Spleen (tissue), 11 donors: ENCODE measurements around the gene PARP11. TPM values are rescaled to one million over a fixed set of nuclear protein-coding genes. Genes with fewer than 3 reads are reported as not detected.

Experiments
- DNase-seq: peaks from one replicate; pipeline ENCODE4 v3.0.0-alpha.2; 2020
- H3K27ac ChIP-seq, 8 donors: fragments of 200-600 bp; sonication (generic) in 7 of 8; 1 replicate in 4 of 8; 2 replicates in 4 of 8; pipeline versions ENCODE4 v1.5.0 to v1.8.0; 2016 to 2021; ENCODE audit warnings: inconsistent platforms in 4 of 8, mild to moderate bottlenecking in 4 of 8, moderate library complexity in 1 of 8
- H3K27me3 ChIP-seq, 7 donors: fragments of 200-600 bp; sonication (generic) in 6 of 7; replicated peaks in 1 of 7; 1 replicate in 4 of 7; 2 replicates in 3 of 7; pipeline versions ENCODE4 v1.5.0 to v1.8.0; 2016 to 2021; ENCODE audit warnings: inconsistent platforms in 3 of 7, mild to moderate bottlenecking in 1 of 7
- H3K36me3 ChIP-seq, 6 donors: fragments of 200-600 bp; sonication (generic) in 5 of 6; 1 replicate in 4 of 6; 2 replicates in 2 of 6; pipeline versions ENCODE4 v1.5.0 to v1.8.0; 2016 to 2021; ENCODE audit warnings: inconsistent platforms in 2 of 6
- H3K4me1 ChIP-seq, 6 donors: fragments of 200-600 bp; sonication (generic) in 5 of 6; 1 replicate in 3 of 6; 2 replicates in 3 of 6; pipeline versions ENCODE4 v1.5.0 to v1.8.0; 2016 to 2021; ENCODE audit warnings: inconsistent platforms in 3 of 6
- H3K4me3 ChIP-seq, 8 donors: fragments of 200-600 bp; sonication (generic) in 7 of 8; 1 replicate in 4 of 8; 2 replicates in 4 of 8; pipeline versions ENCODE4 v1.5.0 to v1.8.0; 2016 to 2021; ENCODE audit warnings: inconsistent platforms in 4 of 8, mild to moderate bottlenecking in 4 of 8, moderate library complexity in 2 of 8
- H3K9me3 ChIP-seq, 8 donors: fragments of 200-600 bp; sonication (generic) in 7 of 8; 1 replicate in 4 of 8; 2 replicates in 4 of 8; pipeline versions ENCODE4 v1.5.0 to v1.8.0; 2016 to 2021; ENCODE audit warnings: inconsistent platforms in 4 of 8
- CTCF ChIP-seq, 11 experiments: fragments of 200-600 bp in 7 of 11; fragments of 450-650 bp in 4 of 11; sonication (generic) in 4 of 11; IDR thresholded peaks in 8 of 11; conservative IDR thresholded peaks in 3 of 11; 1 replicate in 7 of 11; 2 replicates in 4 of 11; pipeline versions ENCODE4 v1.4.0 to v1.8.0; 2016 to 2021; ENCODE audit warnings: antibody characterized with exemption in 11 of 11, inconsistent platforms in 4 of 11, mild to moderate bottlenecking in 1 of 11
- POLR2A ChIP-seq, 3 donors: fragments of 450-650 bp; IDR thresholded peaks; one replicate each; pipeline ENCODE4 v1.5.1; 2017; ENCODE audit warnings: antibody characterized with exemption in 3 of 3, mild to moderate bottlenecking in 1 of 3
- POLR2AphosphoS5 ChIP-seq, 3 donors: sonication (generic); formaldehyde crosslinking; IDR thresholded peaks; one replicate each; pipeline ENCODE4 v1.5.1; 2017; ENCODE audit warnings: antibody characterized with exemption in 3 of 3
- WGBS, 5 donors: extraction: QIAGEN DNeasy Blood & Tissue Kit in 3 of 5; methylation state at CpG; one replicate each; pipeline versions ENCODE4 v1.1.5 to v1.1.7; 2013 to 2018; 5-methylcytosine and 5-hydroxymethylcytosine counted together
- intact Hi-C: fragments of 100-400 bp; cut with DNase I; formaldehyde crosslinking; loops from one replicate; pipeline ENCODE4 v1.15.0; 2023; ENCODE audit warnings: low total_unique reads
- polyA plus RNA-seq, 3 donors: library from polyadenylated mRNA; stranded (reverse); fragments of 200-250 nt; gene quantifications; one replicate each; pipeline ENCODE4 v1.2.1, GENCODE V29; 2013
- total RNA-seq, 7 donors: library from RNA; depleted of rRNA in 3 of 7; stranded (reverse); fragments of >200 nt in 3 of 7; fragmentation: NEBNext Ultra II Directional in 4 of 7; extraction: Animal tissue kit (Norgen Biotek cat#: 25700) in 4 of 7; gene quantifications; one replicate each; pipeline versions ENCODE4 v1.1.0 to v1.2.1, GENCODE V29; 2016 to 2021
- donor health status: healthy with polysubstance abuse.
- donor health status: DM: no; HTN: no; CAD: no; lungs with moderate emphysema.
- donor health status: DM: no; HTN: no; CAD: no.
- donor health status: Bipolar disorder and iron deficiency.
- donor health status: healthy.
- donor health status: DM: no; HTN: no; CAD: no.
- donor health status: DM: yes; HTN: yes; CAD: no.

The PARP11 gene
- total and polyA plus RNA-seq, 10 donors, result 3.7 to 25.2 (median 17.8) TPM

- Histone ChIP-seq H3K36me3 (peaks cover 0 to 94% (median 27%) of the 10 kb centered on the region in 6 donors), H3K27ac (no peak overlapping the region), H3K9me3 (no peaks in the 10 kb centered on the region), H3K27me3 (no peaks in the 10 kb centered on the region), H3K4me3 (no peak overlapping the region), H3K4me1 (peaks cover 0 to 4% (median 0%) of the 10 kb centered on the region in 6 donors)
- no peak for TF ChIP-seq POLR2A (IDR thresholded peaks at IDR 0.05)
- no peak for TF ChIP-seq POLR2AphosphoS5 (IDR thresholded peaks at IDR 0.05)
- TF ChIP-seq CTCF (IDR thresholded peaks at IDR 0.05 in 8 of 11, conservative IDR thresholded peaks at IDR 0.05 in 3 of 11), result no peak
- intact Hi-C loops, result no loop called here
- WGBS, 5 donors, result 79 to 98% (median 92%) methylated on average over 3 of the region's 3 CpGs
- DNase-seq, result no peak
Measured at GRCh38 chr12:3820122-3820521, 53.1 kb downstream of the PARP11 start.

DNA sequence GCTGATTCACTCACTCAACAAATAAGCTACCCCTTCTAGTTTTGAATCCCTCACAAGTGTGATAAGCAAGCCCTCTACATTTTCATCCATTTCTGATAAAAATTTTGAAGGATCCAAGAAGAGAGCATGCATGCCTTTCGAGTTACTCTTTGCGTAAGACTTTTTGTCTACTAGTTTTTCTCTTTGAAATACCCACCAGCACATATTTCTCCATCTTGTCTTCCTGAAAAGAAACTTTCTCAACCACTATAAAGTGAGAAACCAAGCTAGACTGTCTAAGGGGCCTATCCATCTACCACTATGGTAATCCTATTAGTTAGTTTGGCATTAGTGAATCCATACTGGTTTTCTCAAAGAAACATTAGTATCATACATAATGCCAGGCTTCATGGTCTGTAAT, 56.9 kb downstream of the PARP11 start:
- DNase-seq, result no peak
- H3K4me3 ChIP-seq, result no peak overlapping the region
- intact Hi-C loops, result no loop called here
- H3K9me3 ChIP-seq, result no peaks in the 10 kb centered on the region
- peaks cover 0 to 4% (median 0%) of the 10 kb centered on the region in 6 donors for H3K4me1 ChIP-seq
- peak overlapping the region in 1 of 8 donors; percentile 9 for H3K27ac ChIP-seq
- TF ChIP-seq POLR2AphosphoS5 (IDR thresholded peaks at IDR 0.05) (no peak), CTCF (IDR thresholded peaks at IDR 0.05 in 8 of 11, conservative IDR thresholded peaks at IDR 0.05 in 3 of 11) (no peak), POLR2A (IDR thresholded peaks at IDR 0.05) (no peak)
- H3K27me3 ChIP-seq, result no peaks in the 10 kb centered on the region
- 64 to 95% (median 80%) methylated on average over 2 of the region's 2 CpGs for whole genome bisulfite sequencing, 5 donors
- peaks cover 0 to 100% (median 33%) of the 10 kb centered on the region in 6 donors for H3K36me3 ChIP-seq

DNA sequence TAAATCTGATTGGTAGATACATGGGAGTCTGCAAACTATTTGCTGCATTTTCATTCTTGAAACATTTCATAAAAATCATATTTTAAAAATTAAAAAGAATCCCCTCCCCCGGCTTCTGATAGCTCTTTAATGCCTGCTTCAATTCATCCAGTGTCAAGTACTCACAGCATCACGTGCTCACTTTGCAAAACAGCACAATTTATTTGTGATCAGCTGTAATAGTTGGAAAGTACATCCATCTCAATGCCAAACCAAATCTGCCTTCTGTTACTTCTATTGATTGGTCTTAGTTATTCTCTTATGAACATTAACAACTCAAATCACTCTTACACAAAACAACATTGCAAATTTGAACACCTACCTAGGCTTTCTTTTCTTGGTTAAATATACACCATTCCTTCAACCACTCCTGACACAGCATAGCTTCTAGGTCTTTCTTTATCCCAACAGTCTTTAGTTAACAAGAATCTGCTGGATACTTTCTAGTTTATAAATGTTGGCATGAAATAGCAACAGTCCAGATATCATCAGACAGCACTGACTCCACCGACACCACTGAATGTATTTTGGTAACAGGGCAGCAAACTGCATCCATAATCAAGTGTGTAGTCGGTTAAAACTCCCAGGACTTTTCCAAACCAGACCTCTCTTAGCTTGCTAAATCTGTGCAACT, 58.0 kb downstream of the PARP11 start:
- no peaks in the 10 kb centered on the region for H3K9me3 ChIP-seq
- H3K4me3 ChIP-seq, result no peak overlapping the region
- H3K36me3 ChIP-seq, result peaks cover 0 to 98% (median 30%) of the 10 kb centered on the region in 6 donors
- TF ChIP-seq CTCF (IDR thresholded peaks at IDR 0.05 in 8 of 11, conservative IDR thresholded peaks at IDR 0.05 in 3 of 11) (no peak), POLR2A (IDR thresholded peaks at IDR 0.05) (no peak), POLR2AphosphoS5 (IDR thresholded peaks at IDR 0.05) (no peak)
- no peak overlapping the region for H3K27ac ChIP-seq
- peaks cover 0 to 4% (median 0%) of the 10 kb centered on the region in 6 donors for H3K4me1 ChIP-seq
- intact Hi-C loops, result no loop called here
- no peak for DNase-seq
- H3K27me3 ChIP-seq, result no peaks in the 10 kb centered on the region
- 88 to 97% (median 94%) methylated on average over 4 of the region's 4 CpGs for WGBS, 5 donors

- Histone ChIP-seq H3K27me3 (no peaks in the 10 kb centered on the region), H3K4me3 (no peak overlapping the region), H3K27ac (no peak overlapping the region), H3K4me1 (peaks cover 0 to 2% (median 0%) of the 10 kb centered on the region in 6 donors), H3K9me3 (no peaks in the 10 kb centered on the region), H3K36me3 (peaks cover 0 to 86% (median 30%) of the 10 kb centered on the region in 6 donors)
- TF ChIP-seq CTCF (IDR thresholded peaks at IDR 0.05 in 8 of 11, conservative IDR thresholded peaks at IDR 0.05 in 3 of 11), result no peak
- no peak for TF ChIP-seq POLR2A (IDR thresholded peaks at IDR 0.05)
- TF ChIP-seq POLR2AphosphoS5 (IDR thresholded peaks at IDR 0.05), result no peak
- intact Hi-C loops, result no loop called here
- no peak for DNase-seq
Measured at GRCh38 chr12:3810540-3810939, 62.7 kb downstream of the PARP11 start.
